ENCODE measurements around the gene ATP2C2. TPM values are rescaled to one million over a fixed set of nuclear protein-coding genes. Genes with fewer than 3 reads are reported as not detected.

ATP2C2 gene
- total and polyA plus RNA-seq, 9 of the 15 experiments (the other 6 are each of a cell fraction or from before 2014, with no cell fraction given): 0.75 TPM; not detected in 8

DNA sequence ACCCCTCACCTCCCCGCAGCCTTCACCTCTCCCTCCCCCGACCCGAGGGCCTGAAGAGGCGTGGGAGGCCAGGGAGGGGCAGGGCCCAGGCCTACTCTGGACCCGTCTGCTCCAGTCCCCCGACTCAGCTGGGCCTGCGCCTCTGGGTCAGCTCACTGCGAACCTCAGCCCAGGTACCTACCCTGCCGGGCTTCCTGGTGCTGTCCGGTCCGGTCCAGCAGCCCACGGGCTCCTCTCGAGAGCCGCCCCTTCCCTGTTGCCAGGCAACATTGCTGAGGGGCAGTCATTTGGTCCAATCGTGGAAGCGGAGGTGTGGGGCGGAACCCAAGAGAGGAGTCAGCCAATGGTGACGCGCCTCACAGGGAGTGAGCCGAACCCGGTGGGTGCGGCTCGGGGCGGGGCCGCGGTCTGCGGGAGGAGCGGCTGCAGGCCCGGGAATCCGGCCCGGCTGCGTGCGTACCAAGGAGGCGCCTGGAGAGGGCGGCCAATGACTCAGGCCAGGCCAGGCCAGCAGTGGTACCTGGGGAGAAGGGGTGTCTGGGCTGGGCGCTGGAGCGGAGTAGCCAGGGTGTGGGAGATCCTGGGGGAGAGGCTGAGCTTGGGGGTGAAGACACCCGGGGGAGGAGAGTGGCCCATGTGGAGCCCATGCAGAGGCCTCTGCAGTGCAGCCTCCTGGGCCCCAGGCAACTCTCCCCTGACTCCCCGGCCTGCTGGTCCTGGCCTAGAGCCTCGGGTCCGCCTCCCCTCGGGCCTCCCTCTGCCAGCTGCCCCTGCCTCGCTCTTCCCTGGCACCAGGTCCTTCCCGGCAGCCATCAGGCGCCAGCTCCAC, 136.3 kb downstream of the ATP2C2 start, which contains the start of gene MEAK7 (continued):
- TF ChIP-seq STAG1 (CRISPR knock-in tag; IDR thresholded peaks at IDR 0.05; ENCODE audit: borderline replicate concordance) (no peak), HDAC2 (IDR thresholded peaks at IDR 0.05) (peak; percentile 57; the same call in 1 of the 2 replicates), ZSCAN29 (IDR thresholded peaks at IDR 0.05) (peak; percentile 38; the same call in 1 of the 2 replicates), PHB2 (IDR thresholded peaks at IDR 0.05; ENCODE audit: low read depth) (no peak), SIRT6 (IDR thresholded peaks at IDR 0.05; ENCODE audit: low read depth, low read length) (no peak), VEZF1 (CRISPR knock-in tag; IDR thresholded peaks at IDR 0.05) (peak; percentile 90), BRD9 (IDR thresholded peaks at IDR 0.05; ENCODE audit: low read depth, partially characterized antibody) (no peak), GATAD2B (IDR thresholded peaks at IDR 0.05; ENCODE audit: borderline replicate concordance) (no peak), TCF7L2 (IDR thresholded peaks at IDR 0.05; ENCODE audit: low read depth, low read length) (no peak), TSC22D4 (tag; IDR thresholded peaks at IDR 0.05) (no peak), TAF15 (IDR thresholded peaks at IDR 0.05; ENCODE audit: low read depth, low read length) (no peak), CHD4 (IDR thresholded peaks at IDR 0.05; ENCODE audit: insufficient read depth, insufficient replicate concordance, low read depth, low read length, poor library complexity, severe bottlenecking) (no peak), THRAP3 (IDR thresholded peaks at IDR 0.05; ENCODE audit: borderline replicate concordance) (no peak), NR4A1 (CRISPR knock-in tag; IDR thresholded peaks at IDR 0.05) (no peak), NR4A1 (tag; IDR thresholded peaks at IDR 0.05) (no peak)
- TF ChIP-seq, protein P1, sequence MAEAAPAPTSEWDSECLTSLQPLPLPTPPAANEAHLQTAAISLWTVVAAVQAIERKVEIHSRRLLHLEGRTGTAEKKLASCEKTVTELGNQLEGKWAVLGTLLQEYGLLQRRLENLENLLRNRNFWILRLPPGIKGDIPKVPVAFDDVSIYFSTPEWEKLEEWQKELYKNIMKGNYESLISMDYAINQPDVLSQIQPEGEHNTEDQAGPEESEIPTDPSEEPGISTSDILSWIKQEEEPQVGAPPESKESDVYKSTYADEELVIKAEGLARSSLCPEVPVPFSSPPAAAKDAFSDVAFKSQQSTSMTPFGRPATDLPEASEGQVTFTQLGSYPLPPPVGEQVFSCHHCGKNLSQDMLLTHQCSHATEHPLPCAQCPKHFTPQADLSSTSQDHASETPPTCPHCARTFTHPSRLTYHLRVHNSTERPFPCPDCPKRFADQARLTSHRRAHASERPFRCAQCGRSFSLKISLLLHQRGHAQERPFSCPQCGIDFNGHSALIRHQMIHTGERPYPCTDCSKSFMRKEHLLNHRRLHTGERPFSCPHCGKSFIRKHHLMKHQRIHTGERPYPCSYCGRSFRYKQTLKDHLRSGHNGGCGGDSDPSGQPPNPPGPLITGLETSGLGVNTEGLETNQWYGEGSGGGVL (CRISPR knock-in tag; IDR thresholded peaks at IDR 0.05): no peak
- TF ChIP-seq, protein P2, sequence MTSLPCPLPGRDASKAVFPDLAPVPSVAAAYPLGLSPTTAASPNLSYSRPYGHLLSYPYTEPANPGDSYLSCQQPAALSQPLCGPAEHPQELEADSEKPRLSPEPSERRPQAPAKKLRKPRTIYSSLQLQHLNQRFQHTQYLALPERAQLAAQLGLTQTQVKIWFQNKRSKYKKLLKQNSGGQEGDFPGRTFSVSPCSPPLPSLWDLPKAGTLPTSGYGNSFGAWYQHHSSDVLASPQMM (CRISPR knock-in tag; IDR thresholded peaks at IDR 0.05): no peak

All from K562 (cell line).